Measurements from ENCODE around the gene CCL16.

DNA sequence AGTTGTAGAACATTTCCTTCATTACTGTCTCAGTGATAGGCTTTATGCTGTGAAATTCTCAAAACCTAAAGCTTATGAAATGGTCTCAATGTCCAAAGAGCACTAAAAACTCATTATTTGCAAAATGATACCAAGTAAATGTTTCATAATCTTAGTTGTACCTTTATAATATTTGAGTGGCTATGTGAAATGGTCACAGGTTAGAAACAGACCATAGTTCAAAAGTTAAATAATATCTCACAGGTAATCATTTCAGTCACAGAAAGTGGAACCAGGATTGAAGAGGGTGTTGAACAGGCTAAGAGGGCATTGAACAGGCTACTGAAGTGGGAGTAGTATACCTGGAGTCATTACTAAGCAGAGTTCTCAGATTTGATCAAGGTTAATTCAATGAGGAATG, 53.6 kb downstream of the CCL16 start:
- TF ChIP-seq, protein P1, sequence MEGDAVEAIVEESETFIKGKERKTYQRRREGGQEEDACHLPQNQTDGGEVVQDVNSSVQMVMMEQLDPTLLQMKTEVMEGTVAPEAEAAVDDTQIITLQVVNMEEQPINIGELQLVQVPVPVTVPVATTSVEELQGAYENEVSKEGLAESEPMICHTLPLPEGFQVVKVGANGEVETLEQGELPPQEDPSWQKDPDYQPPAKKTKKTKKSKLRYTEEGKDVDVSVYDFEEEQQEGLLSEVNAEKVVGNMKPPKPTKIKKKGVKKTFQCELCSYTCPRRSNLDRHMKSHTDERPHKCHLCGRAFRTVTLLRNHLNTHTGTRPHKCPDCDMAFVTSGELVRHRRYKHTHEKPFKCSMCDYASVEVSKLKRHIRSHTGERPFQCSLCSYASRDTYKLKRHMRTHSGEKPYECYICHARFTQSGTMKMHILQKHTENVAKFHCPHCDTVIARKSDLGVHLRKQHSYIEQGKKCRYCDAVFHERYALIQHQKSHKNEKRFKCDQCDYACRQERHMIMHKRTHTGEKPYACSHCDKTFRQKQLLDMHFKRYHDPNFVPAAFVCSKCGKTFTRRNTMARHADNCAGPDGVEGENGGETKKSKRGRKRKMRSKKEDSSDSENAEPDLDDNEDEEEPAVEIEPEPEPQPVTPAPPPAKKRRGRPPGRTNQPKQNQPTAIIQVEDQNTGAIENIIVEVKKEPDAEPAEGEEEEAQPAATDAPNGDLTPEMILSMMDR (conservative IDR thresholded peaks at IDR 0.05; ENCODE audit: low read depth, low read length) = no peak
- TF ChIP-seq RFX5 (IDR thresholded peaks at IDR 0.05; ENCODE audit: low read depth, low read length) (no peak), MAZ (IDR thresholded peaks at IDR 0.05; ENCODE audit: borderline replicate concordance, low read depth, low read length) (no peak)
- TF ChIP-seq, protein P2, sequence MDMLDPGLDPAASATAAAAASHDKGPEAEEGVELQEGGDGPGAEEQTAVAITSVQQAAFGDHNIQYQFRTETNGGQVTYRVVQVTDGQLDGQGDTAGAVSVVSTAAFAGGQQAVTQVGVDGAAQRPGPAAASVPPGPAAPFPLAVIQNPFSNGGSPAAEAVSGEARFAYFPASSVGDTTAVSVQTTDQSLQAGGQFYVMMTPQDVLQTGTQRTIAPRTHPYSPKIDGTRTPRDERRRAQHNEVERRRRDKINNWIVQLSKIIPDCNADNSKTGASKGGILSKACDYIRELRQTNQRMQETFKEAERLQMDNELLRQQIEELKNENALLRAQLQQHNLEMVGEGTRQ (IDR thresholded peaks at IDR 0.05; ENCODE audit: low read depth, low read length) = no peak
